A549 (cell line): ENCODE data around the gene FCN1. TPM values are rescaled to one million over a fixed set of nuclear protein-coding genes. Genes with fewer than 3 reads are reported as not detected.
"Not testable (repeated sequence)": the region's sequence is repeated elsewhere in the genome, so short reads cannot be mapped to it uniquely, and the experiment has no call there.

ENCODE experiments used
- ATAC-seq, 2 experiments: fragments of 200-7000 bp in 1 of 2; fragments of >200 bp in 1 of 2; cut with Nextera tagmentation in 1 of 2; cut with Tn5 transposase in 1 of 2; 3 replicates each; pipeline versions ENCODE4 v1.8.0 to v1.9.1; 2018 to 2020; ENCODE audit warnings: mild to moderate bottlenecking in 1 of 2, moderate library complexity in 1 of 2
- CTCF ChIA-PET: fragments of 300-600 bp; sonication (Branson Sonifier 250); formaldehyde crosslinking; extraction: SDS; loops from one replicate; lab custom pipeline; 2021; ENCODE audit warnings: antibody characterized with exemption, inconsistent platforms; lab: Yijun Ruan, JAX
- POLR2A ChIA-PET: fragments of 350-600 bp; formaldehyde crosslinking; extraction: SDS; loops from one replicate; lab custom pipeline; 2021; ENCODE audit warnings: antibody characterized with exemption, inconsistent platforms; lab: Yijun Ruan, JAX
- DNase-seq, 2 experiments: peaks; one replicate each; pipeline versions ENCODE4 v3.0.0 to v3.0.0-alpha.2; 2011 to 2016; ENCODE audit warnings: low read depth in 1 of 2, low spot score in 1 of 2
- FAIRE-seq: peaks from 2 replicates; lab custom pipeline; 2011; peaks lifted over from hg19 to GRCh38; lab: Jason Lieb, UNC
- H3K27ac ChIP-seq, 2 experiments: fragments of >200 bp; sonication (Bioruptor Twin); formaldehyde crosslinking; 3 replicates each; pipeline ENCODE4 v1.5.1; 2016 to 2017
- H3K4me1 ChIP-seq: fragments of >200 bp; sonication (Bioruptor Twin); formaldehyde crosslinking; 3 replicates; pipeline ENCODE4 v1.6.1; 2016
- H3K4me2 ChIP-seq: fragments of >200 bp; sonication (Bioruptor Twin); formaldehyde crosslinking; 3 replicates; pipeline ENCODE4 v1.6.1; 2016
- H3K4me3 ChIP-seq: fragments of >200 bp; sonication (Bioruptor Twin); formaldehyde crosslinking; 3 replicates; pipeline ENCODE4 v1.5.1; 2016
- H3K9me3 ChIP-seq: fragments of >200 bp; sonication (Bioruptor Twin); formaldehyde crosslinking; 3 replicates; pipeline ENCODE4 v1.6.1; 2016
- CBX2 ChIP-seq: fragments of 200-600 bp; sonication (generic); IDR thresholded peaks from 2 replicates; pipeline ENCODE4 v1.6.1; 2016; ENCODE audit warnings: low read depth, mild to moderate bottlenecking, borderline replicate concordance
- CHD2 ChIP-seq: fragments of 150-350 bp; IDR thresholded peaks from 2 replicates; pipeline ENCODE4 v1.6.1; 2014; ENCODE audit warnings: low read length; ENCODE audit not compliant: partially characterized antibody
- ESRRA ChIP-seq: fragments of 150-350 bp; IDR thresholded peaks from 2 replicates; pipeline ENCODE4 v1.6.1; 2014; ENCODE audit warnings: mild to moderate bottlenecking, low read length, borderline replicate concordance
- FOSL2 ChIP-seq, 2 experiments: fragments of 450-650 bp in 1 of 2; fragments of >200 bp in 1 of 2; sonication (Bioruptor Twin) in 1 of 2; formaldehyde crosslinking; IDR thresholded peaks; 2 replicates each; pipeline versions ENCODE4 v1.5.0 to v1.6.1; 2016 to 2020; ENCODE audit warnings: mild to moderate bottlenecking in 1 of 2, moderate library complexity in 1 of 2
- GATA3 ChIP-seq: IDR thresholded peaks from 2 replicates; pipeline ENCODE4 v1.6.1; 2012; ENCODE audit warnings: borderline replicate concordance
- HOXA7 ChIP-seq: fragments of 250-450 bp; sonication (Bioruptor Pico); IDR thresholded peaks from 2 replicates; pipeline ENCODE4 v1.5.0; 2020; ENCODE audit warnings: mild to moderate bottlenecking, moderate library complexity
- HOXB5 ChIP-seq: fragments of 250-450 bp; sonication (Bioruptor Pico); IDR thresholded peaks from 2 replicates; pipeline ENCODE4 v1.5.0; 2020; ENCODE audit warnings: mild to moderate bottlenecking, moderate library complexity
- JUN ChIP-seq, 2 experiments: fragments of >200 bp; sonication (Bioruptor Twin); formaldehyde crosslinking; IDR thresholded peaks; 2 replicates in 1 of 2; 3 replicates in 1 of 2; pipeline ENCODE4 v1.6.1; 2016 to 2017
- MYC ChIP-seq: IDR thresholded peaks from 2 replicates; pipeline ENCODE4 v1.6.1; 2012; ENCODE audit warnings: mild to moderate bottlenecking, inconsistent platforms, low read length, improper control_type of control experiment, borderline replicate concordance
- NPAS2 ChIP-seq: fragments of 250-450 bp; sonication (Bioruptor Pico); IDR thresholded peaks from 2 replicates; pipeline ENCODE4 v1.8.0; 2022; ENCODE audit warnings: mild to moderate bottlenecking, moderate library complexity, borderline replicate concordance
- RAD21 ChIP-seq, 2 experiments: fragments of >200 bp in 1 of 2; sonication (Bioruptor Twin) in 1 of 2; formaldehyde crosslinking in 1 of 2; IDR thresholded peaks in 1 of 2; conservative IDR thresholded peaks in 1 of 2; 2 replicates in 1 of 2; 3 replicates in 1 of 2; pipeline ENCODE4 v1.6.1; 2012 to 2018; ENCODE audit warnings: inconsistent platforms in 1 of 2
- RNF2 ChIP-seq: fragments of 200-600 bp; sonication (generic); IDR thresholded peaks from 2 replicates; pipeline ENCODE4 v1.6.1; 2016; ENCODE audit warnings: low read depth, mild to moderate bottlenecking, antibody characterized with exemption, moderate library complexity, borderline replicate concordance
- TFCP2L1 ChIP-seq: fragments of 250-450 bp; sonication (Bioruptor Pico); IDR thresholded peaks from 2 replicates; pipeline ENCODE4 v1.5.0; 2021; ENCODE audit warnings: mild to moderate bottlenecking
- ZSCAN20 ChIP-seq: fragments of 250-450 bp; sonication (Bioruptor Pico); IDR thresholded peaks from 2 replicates; pipeline ENCODE4 v1.8.0; 2022; ENCODE audit warnings: mild to moderate bottlenecking, moderate library complexity
- WGBS: methylation state at CpG from one replicate; pipeline ENCODE4 v1.1.6; 2017; ENCODE audit errors: missing lambda C conversion rate; 5-methylcytosine and 5-hydroxymethylcytosine counted together
- polyA plus RNA-seq, 4 experiments: library from polyadenylated mRNA; depleted of rRNA in 3 of 4; stranded (reverse); fragments of >200 nt; fragmentation: RNase III in 1 of 4; extraction: RNeasy Plus Mini Kit Qiagen cat#74134 plus additional on column Dnase treatment in 1 of 4; gene quantifications; 2 replicates in 3 of 4; 3 replicates in 1 of 4; pipeline ENCODE4 v1.2.3, GENCODE V29; 2011 to 2017
- TF ChIP-seq, protein P1 (sequence below): fragments of 250-450 bp; sonication (Bioruptor Pico); IDR thresholded peaks from 2 replicates; pipeline ENCODE4 v1.5.0; 2021; ENCODE audit warnings: mild to moderate bottlenecking, moderate library complexity, borderline replicate concordance
- TF ChIP-seq, protein P2 (sequence below): fragments of >200 bp; sonication (Bioruptor Twin); formaldehyde crosslinking; IDR thresholded peaks from 3 replicates; pipeline ENCODE4 v1.5.1; 2016

Gene FCN1
- polyA plus RNA-seq, 2 of the 4 experiments (the other 2 are of a cell fraction) = not detected

DNA sequence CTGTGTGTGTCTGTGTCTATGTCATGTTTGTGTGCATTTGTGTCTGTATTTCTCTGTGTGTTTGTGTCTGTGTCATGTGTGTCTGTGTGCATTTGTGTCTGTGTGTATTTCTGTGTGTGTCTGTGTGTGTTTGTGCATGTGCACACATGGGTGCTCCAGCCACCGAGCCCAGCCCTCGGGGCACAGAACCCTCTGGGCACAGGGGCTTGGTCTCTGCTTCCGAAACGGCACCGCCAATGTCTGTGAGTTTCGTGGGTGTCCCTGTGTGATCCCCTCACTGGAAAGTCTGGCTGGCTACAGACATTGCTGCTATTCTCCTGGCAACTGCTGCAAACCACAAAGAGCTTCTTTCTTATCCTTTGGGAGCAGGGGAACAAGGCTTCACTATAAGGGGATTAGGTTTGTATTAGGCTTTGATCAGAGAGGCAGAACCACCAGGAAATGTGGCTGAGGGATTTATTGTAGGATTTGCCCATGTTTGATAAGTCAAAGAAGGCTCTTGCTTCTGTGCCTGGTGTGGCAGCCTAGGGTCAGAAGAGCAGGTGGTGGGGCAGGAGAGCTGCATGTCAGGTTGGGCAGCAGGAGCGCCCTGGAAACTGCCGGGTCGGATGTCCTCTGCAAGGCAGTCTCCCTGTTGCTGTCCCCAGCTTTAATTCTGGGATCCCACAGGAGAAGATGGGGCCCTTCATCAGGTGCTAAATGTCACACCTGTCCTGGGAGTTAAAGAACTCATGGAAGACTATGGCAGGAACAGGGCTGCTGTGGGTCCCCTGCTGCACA lies 39.6 kb upstream of the FCN1 start:
- WGBS = 43% methylated on average over 9 of the region's 9 CpGs
- ChIA-PET POLR2A (no interaction called here), CTCF (no interaction called here)
- DNase-seq (no peak), FAIRE-seq (no peak), ATAC-seq (no peak)
- peaks cover under 1% of the 10 kb centered on the region; the same call in 1 of the 3 replicates for H3K9me3 ChIP-seq
- no peaks in the 10 kb centered on the region for H3K4me1 ChIP-seq
- TF ChIP-seq MYC (no peak), RAD21 (conservative IDR thresholded peaks at IDR 0.05 in 1 of 2, IDR thresholded peaks at IDR 0.05 in 1 of 2) (no peak), ESRRA (no peak), HOXB5 (no peak), GATA3 (no peak), TFCP2L1 (CRISPR knock-in tag) (no peak), ZSCAN20 (CRISPR knock-in tag) (no peak), JUN (IDR thresholded peaks at IDR 0.05) (no peak), RNF2 (no peak)
- TF ChIP-seq, protein P1, sequence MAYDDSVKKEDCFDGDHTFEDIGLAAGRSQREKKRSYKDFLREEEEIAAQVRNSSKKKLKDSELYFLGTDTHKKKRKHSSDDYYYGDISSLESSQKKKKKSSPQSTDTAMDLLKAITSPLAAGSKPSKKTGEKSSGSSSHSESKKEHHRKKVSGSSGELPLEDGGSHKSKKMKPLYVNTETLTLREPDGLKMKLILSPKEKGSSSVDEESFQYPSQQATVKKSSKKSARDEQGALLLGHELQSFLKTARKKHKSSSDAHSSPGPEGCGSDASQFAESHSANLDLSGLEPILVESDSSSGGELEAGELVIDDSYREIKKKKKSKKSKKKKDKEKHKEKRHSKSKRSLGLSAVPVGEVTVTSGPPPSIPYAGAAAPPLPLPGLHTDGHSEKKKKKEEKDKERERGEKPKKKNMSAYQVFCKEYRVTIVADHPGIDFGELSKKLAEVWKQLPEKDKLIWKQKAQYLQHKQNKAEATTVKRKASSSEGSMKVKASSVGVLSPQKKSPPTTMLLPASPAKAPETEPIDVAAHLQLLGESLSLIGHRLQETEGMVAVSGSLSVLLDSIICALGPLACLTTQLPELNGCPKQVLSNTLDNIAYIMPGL (CRISPR knock-in tag) = no peak
- TF ChIP-seq, protein P2, sequence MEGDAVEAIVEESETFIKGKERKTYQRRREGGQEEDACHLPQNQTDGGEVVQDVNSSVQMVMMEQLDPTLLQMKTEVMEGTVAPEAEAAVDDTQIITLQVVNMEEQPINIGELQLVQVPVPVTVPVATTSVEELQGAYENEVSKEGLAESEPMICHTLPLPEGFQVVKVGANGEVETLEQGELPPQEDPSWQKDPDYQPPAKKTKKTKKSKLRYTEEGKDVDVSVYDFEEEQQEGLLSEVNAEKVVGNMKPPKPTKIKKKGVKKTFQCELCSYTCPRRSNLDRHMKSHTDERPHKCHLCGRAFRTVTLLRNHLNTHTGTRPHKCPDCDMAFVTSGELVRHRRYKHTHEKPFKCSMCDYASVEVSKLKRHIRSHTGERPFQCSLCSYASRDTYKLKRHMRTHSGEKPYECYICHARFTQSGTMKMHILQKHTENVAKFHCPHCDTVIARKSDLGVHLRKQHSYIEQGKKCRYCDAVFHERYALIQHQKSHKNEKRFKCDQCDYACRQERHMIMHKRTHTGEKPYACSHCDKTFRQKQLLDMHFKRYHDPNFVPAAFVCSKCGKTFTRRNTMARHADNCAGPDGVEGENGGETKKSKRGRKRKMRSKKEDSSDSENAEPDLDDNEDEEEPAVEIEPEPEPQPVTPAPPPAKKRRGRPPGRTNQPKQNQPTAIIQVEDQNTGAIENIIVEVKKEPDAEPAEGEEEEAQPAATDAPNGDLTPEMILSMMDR = no peak
- no peak overlapping the region for H3K4me3 ChIP-seq
- no peak overlapping the region for H3K4me2 ChIP-seq
- no peak overlapping the region for H3K27ac ChIP-seq

DNA sequence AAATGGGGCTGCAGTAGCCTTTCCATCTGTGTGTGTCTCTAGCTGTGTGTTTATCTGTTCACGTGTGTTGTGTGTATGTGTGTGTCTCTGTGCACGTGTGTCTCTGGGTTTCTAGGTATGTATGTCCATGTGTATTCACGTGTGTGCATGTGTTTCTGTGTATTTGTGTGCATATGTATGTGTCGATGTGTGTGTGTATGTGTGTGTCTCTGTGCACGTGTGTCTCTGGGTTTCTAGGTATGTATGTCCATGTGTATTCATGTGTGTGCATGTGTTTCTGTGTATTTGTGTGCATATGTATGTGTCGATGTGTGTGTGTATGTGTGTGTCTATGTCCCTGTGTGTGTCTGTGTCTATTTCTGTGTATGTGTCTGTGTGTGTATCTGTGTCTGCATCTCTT lies 38.7 kb upstream of the FCN1 start:
- CTCF ChIA-PET, H3K4me1 ChIP-seq, DNase-seq, POLR2A ChIA-PET, H3K27ac ChIP-seq, H3K4me3 ChIP-seq, H3K4me2 ChIP-seq, H3K9me3 ChIP-seq, ATAC-seq: not testable (repeated sequence)
- 13% methylated on average over 6 of the region's 6 CpGs for WGBS
- peak; percentile 68 for FAIRE-seq

DNA sequence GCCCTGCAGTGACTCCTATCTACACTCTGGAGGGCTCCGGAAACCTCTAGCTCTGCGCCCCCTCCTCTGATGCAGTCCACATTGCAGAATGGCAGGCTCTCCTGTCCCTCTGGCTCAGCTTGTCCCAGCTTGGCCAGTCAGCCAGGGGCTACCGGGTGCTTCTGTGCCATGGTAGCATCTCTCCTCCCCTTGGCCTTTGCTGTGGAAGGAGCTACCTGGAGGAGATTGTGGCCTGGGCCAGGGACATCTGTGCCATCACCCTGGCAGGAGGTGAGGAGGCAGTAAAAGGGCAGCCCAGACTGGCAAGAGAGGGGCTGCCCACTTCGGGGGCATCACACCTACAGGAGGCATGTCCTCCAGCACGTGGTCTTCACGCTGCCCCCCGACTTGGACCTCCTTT lies 38.1 kb upstream of the FCN1 start:
- Histone ChIP-seq H3K9me3 (peaks cover 2% of the 10 kb centered on the region; the same call in 1 of the 3 replicates), H3K4me3 (no peak overlapping the region), H3K27ac (no peak overlapping the region), H3K4me2 (no peak overlapping the region), H3K4me1 (no peaks in the 10 kb centered on the region)
- no peak for ATAC-seq
- no peak for FAIRE-seq
- TF ChIP-seq CHD2 = no peak
- TF ChIP-seq HOXA7 (CRISPR knock-in tag) = no peak
- TF ChIP-seq GATA3 = no peak
- TF ChIP-seq FOSL2 (IDR thresholded peaks at IDR 0.05) = no peak
- TF ChIP-seq FOSL2 (CRISPR knock-in tag; IDR thresholded peaks at IDR 0.05) = no peak
- no peak for TF ChIP-seq CBX2
- TF ChIP-seq, protein P1 (CRISPR knock-in tag) = no peak
- TF ChIP-seq NPAS2 (CRISPR knock-in tag) = no peak
- 25% methylated on average over 7 of the region's 7 CpGs for WGBS
- ChIA-PET POLR2A (no interaction called here), CTCF (interaction anchor here (1.6 kb wide), 1 partner anchor 13 kb away, joined by 5 read pairs; no protein-coding TSS in a partner anchor)
- DNase-seq = no peak
